ENCODE measurements around the gene ABHD12. TPM values are rescaled to one million over a fixed set of nuclear protein-coding genes. Genes with fewer than 3 reads are reported as not detected.

Gene ABHD12
- total RNA-seq, 1 experiment from 2014 or later: 60.1 TPM

DNA sequence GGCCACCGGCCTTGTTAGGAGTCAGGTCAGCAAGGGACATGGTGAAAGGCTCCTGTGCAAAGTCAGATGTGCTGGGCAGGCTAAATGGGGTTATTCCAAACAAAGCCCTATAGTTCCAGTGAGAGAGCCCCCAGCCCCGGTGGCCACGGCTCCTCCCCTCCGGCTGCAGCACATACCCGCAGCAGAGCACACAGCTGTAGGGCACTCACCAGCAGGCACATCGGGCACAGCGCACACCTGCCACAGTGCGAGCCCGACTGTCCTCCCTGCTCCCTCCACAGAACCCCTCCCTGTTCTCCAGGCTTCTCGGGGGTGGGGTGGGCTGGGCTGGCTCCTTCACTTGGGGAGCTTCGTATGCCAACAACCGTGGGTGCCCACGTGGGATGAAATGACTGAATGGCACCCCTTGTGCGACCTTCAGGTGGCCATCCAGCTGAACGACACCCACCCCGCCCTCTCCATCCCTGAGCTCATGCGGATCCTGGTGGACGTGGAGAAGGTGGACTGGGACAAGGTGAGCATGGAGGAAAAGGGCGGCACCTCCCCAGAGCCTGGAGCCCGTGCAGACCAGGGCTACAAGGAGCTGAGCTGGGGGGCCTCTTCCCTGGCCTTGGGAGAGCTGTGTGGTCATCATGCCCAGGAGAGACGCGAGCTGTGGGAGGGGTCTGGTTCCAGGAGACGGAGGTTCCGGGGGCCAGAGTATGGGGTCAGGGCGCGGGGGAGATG lies 111.8 kb downstream of the ABHD12 start:
- DNase-seq: no peak
- intact Hi-C loops (cut with micrococcal nuclease; ENCODE audit: unreplicated experiment): no loop called here
- no peak overlapping the region for H3K27ac ChIP-seq
- H3K27me3 ChIP-seq (ENCODE audit: insufficient read depth, low read depth): no peaks in the 10 kb centered on the region
- H3K4me1 ChIP-seq (replicated peaks; ENCODE audit: insufficient read depth): no peaks in the 10 kb centered on the region
- H3K36me3 ChIP-seq (ENCODE audit: low read depth): peaks cover 8% of the 10 kb centered on the region; the same call in 1 of the 2 replicates
- peaks cover 22% of the 10 kb centered on the region for H4K20me1 ChIP-seq (ENCODE audit: insufficient read depth)
- no TSS peak for BruUV-seq (replicated peaks)
- TF ChIP-seq EZH2 (IDR thresholded peaks at IDR 0.05; ENCODE audit: low read depth): no peak
- TF ChIP-seq, protein P1, sequence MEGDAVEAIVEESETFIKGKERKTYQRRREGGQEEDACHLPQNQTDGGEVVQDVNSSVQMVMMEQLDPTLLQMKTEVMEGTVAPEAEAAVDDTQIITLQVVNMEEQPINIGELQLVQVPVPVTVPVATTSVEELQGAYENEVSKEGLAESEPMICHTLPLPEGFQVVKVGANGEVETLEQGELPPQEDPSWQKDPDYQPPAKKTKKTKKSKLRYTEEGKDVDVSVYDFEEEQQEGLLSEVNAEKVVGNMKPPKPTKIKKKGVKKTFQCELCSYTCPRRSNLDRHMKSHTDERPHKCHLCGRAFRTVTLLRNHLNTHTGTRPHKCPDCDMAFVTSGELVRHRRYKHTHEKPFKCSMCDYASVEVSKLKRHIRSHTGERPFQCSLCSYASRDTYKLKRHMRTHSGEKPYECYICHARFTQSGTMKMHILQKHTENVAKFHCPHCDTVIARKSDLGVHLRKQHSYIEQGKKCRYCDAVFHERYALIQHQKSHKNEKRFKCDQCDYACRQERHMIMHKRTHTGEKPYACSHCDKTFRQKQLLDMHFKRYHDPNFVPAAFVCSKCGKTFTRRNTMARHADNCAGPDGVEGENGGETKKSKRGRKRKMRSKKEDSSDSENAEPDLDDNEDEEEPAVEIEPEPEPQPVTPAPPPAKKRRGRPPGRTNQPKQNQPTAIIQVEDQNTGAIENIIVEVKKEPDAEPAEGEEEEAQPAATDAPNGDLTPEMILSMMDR (conservative IDR thresholded peaks at IDR 0.05): no peak
- POLR2A ChIA-PET (ENCODE audit: unreplicated experiment): no interaction called here
- H3F3A ChIP-seq (ENCODE audit: insufficient read depth, low read depth): no peaks in the 10 kb centered on the region
- no peak overlapping the region for H2AFZ ChIP-seq
- CTCF ChIA-PET: no interaction called here
- H3K9me2 ChIP-seq (ENCODE audit: insufficient read depth): no peaks in the 10 kb centered on the region
- H3K4me2 ChIP-seq: no peak overlapping the region
- no peaks in the 10 kb centered on the region for H3K79me2 ChIP-seq (ENCODE audit: low read depth)
- H3K9me3 ChIP-seq (ENCODE audit: insufficient read depth, low read depth): no peaks in the 10 kb centered on the region
- H3K4me3 ChIP-seq: no peak overlapping the region

DNA sequence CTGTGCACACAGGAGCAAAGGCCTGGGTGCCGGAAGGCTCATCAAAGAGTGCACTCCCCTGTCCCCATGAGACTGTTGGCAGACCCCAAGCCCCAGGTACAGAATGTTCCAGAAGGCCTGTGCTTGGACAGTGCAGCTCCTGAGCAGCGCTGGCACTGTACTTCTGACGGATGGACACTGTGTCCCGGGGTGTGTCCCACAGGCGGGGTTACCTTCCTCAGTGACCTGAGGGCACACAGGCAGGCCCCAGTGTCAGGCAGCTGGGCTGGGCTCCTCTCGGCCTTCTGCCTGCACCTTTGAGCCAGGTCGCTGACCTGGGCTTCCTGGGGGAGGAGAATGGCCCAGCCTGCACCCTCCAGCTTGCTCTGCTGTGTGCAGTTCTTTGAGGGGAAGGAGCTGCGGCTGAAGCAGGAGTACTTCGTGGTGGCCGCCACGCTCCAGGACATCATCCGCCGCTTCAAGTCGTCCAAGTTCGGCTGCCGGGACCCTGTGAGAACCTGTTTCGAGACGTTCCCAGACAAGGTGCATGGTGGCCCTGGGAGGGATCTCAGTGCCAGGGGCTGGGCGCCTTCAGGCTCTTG lies 112.6 kb downstream of the ABHD12 start:
- Histone ChIP-seq H3K27me3 (ENCODE audit: insufficient read depth, low read depth) (no peaks in the 10 kb centered on the region), H3K27ac (no peak overlapping the region), H3K79me2 (ENCODE audit: low read depth) (no peaks in the 10 kb centered on the region), H3K4me3 (no peak overlapping the region), H3K9me2 (ENCODE audit: insufficient read depth) (no peaks in the 10 kb centered on the region), H3F3A (ENCODE audit: insufficient read depth, low read depth) (no peaks in the 10 kb centered on the region), H3K4me1 (replicated peaks; ENCODE audit: insufficient read depth) (no peaks in the 10 kb centered on the region), H3K36me3 (ENCODE audit: low read depth) (peaks cover 8% of the 10 kb centered on the region; the same call in 1 of the 2 replicates), H3K4me2 (no peak overlapping the region), H4K20me1 (ENCODE audit: insufficient read depth) (peaks cover 22% of the 10 kb centered on the region), H3K9me3 (ENCODE audit: insufficient read depth, low read depth) (no peaks in the 10 kb centered on the region), H2AFZ (no peak overlapping the region)
- ChIA-PET POLR2A (ENCODE audit: unreplicated experiment) (no interaction called here), CTCF (no interaction called here)
- intact Hi-C loops (cut with micrococcal nuclease; ENCODE audit: unreplicated experiment): no loop called here
- no peak for DNase-seq
- TF ChIP-seq, protein P1 (conservative IDR thresholded peaks at IDR 0.05): no peak
- TF ChIP-seq EZH2 (IDR thresholded peaks at IDR 0.05; ENCODE audit: low read depth): no peak
- BruUV-seq (replicated peaks): no TSS peak

DNA sequence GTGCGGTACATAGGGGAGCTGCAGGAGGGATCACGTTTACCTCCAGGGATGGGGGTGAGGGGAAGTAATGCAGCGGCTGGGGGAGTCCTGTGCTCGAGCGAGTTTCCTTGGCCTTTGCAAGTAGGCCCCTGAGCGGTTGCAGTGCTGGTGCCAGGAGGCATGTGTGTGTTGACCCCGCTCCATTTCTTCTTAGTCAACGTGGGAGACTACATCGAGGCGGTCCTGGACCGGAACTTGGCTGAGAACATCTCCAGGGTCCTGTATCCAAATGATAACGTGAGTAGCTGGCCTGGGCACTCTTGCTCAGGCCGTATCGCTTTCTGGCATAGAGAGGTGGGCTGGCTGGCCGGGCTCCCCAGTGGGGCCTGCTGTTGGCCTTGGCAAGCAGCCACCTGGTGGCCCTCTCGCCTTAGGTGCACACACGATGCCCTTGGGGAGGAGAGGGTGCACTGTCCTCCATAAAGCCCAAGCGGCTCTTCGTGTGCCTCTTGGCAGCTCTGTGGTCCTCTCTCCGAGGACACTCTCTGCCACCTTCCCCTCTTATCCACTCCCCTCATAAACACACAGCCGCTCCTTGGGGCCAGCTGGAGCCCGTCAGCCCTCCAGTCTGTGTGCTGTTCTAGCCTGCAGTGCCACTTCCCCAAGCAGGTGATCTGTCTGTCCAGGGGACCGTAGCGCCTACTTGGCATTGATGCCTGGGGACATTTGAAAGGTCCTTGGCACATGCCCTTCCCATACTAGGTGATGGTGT lies 113.4 kb downstream of the ABHD12 start:
- Histone ChIP-seq H3K27me3 (ENCODE audit: insufficient read depth, low read depth) (no peaks in the 10 kb centered on the region), H3K4me3 (no peak overlapping the region), H2AFZ (no peak overlapping the region), H3K9me3 (ENCODE audit: insufficient read depth, low read depth) (no peaks in the 10 kb centered on the region), H3K4me1 (replicated peaks; ENCODE audit: insufficient read depth) (no peaks in the 10 kb centered on the region), H3F3A (ENCODE audit: insufficient read depth, low read depth) (no peaks in the 10 kb centered on the region), H3K79me2 (ENCODE audit: low read depth) (no peaks in the 10 kb centered on the region), H3K36me3 (ENCODE audit: low read depth) (peaks cover 12% of the 10 kb centered on the region), H3K27ac (no peak overlapping the region), H4K20me1 (ENCODE audit: insufficient read depth) (peaks cover 23% of the 10 kb centered on the region), H3K9me2 (ENCODE audit: insufficient read depth) (no peaks in the 10 kb centered on the region), H3K4me2 (no peak overlapping the region)
- no TSS peak for BruUV-seq (replicated peaks)
- CTCF ChIA-PET: no interaction called here
- POLR2A ChIA-PET (ENCODE audit: unreplicated experiment): interaction anchor here (0.6 kb wide), 1 partner anchor 22 kb away, joined by 3 read pairs; no protein-coding TSS in a partner anchor
- intact Hi-C loops (cut with micrococcal nuclease; ENCODE audit: unreplicated experiment): no loop called here
- no peak for DNase-seq
- TF ChIP-seq, protein P1 (conservative IDR thresholded peaks at IDR 0.05): no peak
- TF ChIP-seq EZH2 (IDR thresholded peaks at IDR 0.05; ENCODE audit: low read depth): no peak

Data from PC-9 (cell line).